Fibroblast of the aortic adventitia (primary cell): ENCODE measurements around the gene BNIP5. TPM values are rescaled to one million over a fixed set of nuclear protein-coding genes. Genes with fewer than 3 reads are reported as not detected.
A peak's percentile ranks its signal among the peaks of the same experiment; 100 is the strongest.
"Not testable (repeated sequence)": the region's sequence is repeated elsewhere in the genome, so short reads cannot be mapped to it uniquely, and the experiment has no call there.

Source experiments
- DNase-seq: peaks from one replicate; pipeline ENCODE4 v3.0.0-alpha.2; 2010; ENCODE audit warnings: low read depth
- H3K4me3 ChIP-seq: 2 replicates; pipeline ENCODE4 v1.5.1; 2011; ENCODE audit warnings: low read depth, mild to moderate bottlenecking, control low read depth, low read length, moderate library complexity
- total RNA-seq: library from RNA; depleted of rRNA; stranded (reverse); fragments of >200 nt; gene quantifications from 2 replicates; pipeline ENCODE4 v1.2.3, GENCODE V29; 2012; ENCODE audit warnings: low replicate concordance
- TF ChIP-seq, protein P1 (sequence below): IDR thresholded peaks from 2 replicates; pipeline ENCODE4 v1.5.1; 2011; ENCODE audit warnings: mild to moderate bottlenecking, low read length, control low read depth, inconsistent platforms; ENCODE audit not compliant: insufficient read depth

The BNIP5 gene
- total RNA-seq, 1 donor, result not detected

DNA sequence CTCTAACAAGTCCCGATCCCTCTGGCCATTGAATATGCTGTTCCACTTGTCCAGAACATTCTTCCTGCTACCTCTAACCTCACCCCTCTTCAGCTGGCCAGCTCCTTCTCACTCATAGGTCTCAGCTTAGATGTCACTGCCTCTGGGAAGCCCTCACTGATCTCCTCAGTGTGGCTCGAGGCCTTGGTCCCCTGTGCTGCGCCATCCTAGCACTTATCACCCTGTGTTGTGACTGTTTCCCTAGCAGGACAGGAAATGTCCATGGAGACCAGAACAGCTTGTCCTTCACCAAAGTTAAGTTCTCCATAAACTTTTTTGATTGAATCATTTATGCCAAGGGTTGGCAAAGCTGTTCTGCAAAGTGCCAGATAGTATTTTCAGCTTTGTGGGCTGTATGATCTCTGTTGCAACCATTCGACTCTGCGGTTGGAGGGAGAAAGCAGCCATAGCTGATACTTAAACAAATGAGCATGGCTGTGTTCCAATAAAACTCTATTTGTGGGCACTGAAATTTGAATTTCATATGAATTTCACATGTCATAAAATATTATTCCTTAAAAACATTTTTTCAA lies 6.5 kb upstream of the BNIP5 start:
- no peak for DNase-seq
- no peak overlapping the region for H3K4me3 ChIP-seq
- TF ChIP-seq, protein P1, sequence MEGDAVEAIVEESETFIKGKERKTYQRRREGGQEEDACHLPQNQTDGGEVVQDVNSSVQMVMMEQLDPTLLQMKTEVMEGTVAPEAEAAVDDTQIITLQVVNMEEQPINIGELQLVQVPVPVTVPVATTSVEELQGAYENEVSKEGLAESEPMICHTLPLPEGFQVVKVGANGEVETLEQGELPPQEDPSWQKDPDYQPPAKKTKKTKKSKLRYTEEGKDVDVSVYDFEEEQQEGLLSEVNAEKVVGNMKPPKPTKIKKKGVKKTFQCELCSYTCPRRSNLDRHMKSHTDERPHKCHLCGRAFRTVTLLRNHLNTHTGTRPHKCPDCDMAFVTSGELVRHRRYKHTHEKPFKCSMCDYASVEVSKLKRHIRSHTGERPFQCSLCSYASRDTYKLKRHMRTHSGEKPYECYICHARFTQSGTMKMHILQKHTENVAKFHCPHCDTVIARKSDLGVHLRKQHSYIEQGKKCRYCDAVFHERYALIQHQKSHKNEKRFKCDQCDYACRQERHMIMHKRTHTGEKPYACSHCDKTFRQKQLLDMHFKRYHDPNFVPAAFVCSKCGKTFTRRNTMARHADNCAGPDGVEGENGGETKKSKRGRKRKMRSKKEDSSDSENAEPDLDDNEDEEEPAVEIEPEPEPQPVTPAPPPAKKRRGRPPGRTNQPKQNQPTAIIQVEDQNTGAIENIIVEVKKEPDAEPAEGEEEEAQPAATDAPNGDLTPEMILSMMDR, result no peak

DNA sequence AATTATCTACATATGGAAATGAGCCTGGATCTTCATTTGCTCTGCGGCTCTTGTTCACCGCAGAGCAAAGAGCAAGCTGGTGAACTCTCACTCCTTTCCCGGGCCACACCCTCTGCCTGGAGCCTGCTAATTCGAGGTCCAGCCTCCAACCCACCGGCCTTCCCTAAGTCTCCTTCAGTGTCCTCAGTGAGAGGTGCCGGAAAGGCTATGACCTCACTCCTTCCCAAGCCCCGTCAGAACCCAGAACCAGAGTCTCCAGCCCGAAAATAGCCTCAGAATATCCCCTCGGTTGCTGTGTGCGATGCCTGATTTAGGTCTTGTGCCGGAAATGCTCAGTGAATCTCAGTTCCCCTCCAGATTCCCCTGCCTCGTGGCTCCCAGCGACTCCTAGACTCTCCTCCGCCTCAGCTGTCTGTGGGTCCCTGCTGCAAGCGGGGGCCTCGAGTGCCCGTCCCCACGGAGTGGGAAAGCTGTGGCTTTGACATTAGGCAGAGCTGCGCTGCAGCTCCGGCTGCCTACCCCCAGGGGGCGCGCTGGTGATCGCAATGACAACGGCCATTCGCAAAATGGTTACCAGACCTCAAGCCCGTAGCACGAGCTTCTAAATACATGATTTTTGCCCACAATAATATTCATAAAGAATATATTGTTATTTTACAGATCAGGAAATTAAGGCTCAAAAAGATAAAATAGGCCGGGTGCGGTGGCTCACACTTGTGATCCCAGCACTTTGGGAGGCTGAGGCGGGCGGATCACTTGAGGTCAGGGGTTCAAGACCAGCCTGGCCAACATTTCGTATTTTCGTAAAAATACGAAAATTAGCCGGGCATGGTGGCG lies 4.1 kb upstream of the BNIP5 start:
- TF ChIP-seq, protein P1, result peak; percentile 98
- H3K4me3 ChIP-seq, result no peak overlapping the region

DNA sequence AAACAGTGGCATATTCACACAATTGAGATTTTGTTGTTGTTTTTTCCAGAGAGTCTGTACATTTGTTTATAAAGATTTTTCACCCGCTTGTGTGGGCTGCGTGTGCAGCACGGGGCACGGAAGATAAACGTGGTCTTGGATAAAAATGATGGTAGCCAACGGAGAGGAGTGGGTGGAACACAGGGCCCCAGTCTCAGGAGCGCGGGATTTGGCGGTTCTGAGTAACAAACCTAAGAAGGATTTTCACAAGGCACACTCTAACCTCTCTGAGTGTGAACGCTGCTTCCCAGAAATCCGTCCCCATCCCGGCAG lies 3.6 kb upstream of the BNIP5 start:
- DNase-seq, result no peak
- H3K4me3 ChIP-seq, result no peak overlapping the region
- TF ChIP-seq, protein P1, result no peak

More for the DNA sequence above, 4.1 kb upstream of the BNIP5 start:
- peak; percentile 76 for DNase-seq

DNA sequence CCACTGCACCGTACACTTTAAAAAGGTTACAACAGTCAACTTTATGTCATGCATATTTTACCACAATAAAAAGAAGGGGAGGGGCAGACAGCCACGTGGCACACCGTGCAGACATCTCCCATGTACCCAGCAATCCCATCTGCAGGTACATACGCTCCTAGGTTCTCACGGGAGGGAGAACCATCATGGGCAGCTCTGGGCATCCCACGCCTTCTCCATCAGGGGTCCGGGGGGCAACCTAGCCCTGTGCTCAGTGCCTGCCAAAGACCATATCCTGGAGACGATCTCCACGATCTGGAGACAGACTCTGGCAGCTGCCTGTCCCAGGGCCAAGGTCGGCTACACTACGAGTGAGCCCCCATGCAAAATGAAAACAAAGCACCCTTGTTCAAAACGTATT lies 2.5 kb upstream of the BNIP5 start:
- H3K4me3 ChIP-seq, result no peak overlapping the region
- TF ChIP-seq, protein P1, result no peak
- no peak for DNase-seq

DNA sequence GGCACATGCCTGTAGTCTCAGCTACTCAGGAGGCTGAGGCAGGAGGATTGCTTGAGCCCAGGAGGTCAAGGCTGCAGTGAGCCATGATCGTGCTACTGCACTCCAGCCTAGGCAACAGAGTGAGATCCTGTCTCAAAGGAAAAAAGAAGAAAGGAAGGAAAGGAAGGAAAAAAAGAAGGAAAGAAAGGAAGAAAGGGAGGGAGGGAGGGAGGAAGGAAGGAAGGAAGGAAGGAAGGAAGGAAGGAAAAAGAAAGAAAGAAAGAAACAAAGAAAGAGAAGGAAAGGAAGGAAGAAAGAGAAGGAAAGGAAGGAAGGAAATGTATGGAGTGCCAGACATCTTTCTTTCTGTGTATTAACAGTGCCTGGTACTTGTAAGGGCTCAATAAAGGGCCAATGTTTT lies 1.5 kb upstream of the BNIP5 start:
- H3K4me3 ChIP-seq, DNase-seq: not testable (repeated sequence)

DNA sequence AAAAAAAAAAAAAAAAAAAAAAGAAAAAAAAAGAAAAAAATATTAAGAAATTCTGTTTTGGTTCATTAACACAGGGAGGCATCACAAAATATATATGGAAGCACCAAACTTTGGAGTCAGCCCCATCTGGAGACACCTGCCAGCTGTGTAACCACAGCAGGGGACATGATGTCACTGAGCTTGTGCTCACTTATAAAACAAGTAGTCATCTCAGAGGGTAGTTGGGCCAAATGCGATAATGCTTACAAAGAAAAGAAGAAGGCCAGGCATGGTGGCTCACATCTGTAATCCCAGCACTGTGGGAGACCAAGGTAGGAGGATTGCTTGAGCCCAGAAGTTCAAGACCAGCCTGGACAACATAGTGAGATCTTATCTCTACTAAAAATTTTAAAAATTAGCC lies 1.1 kb upstream of the BNIP5 start:
- no peak overlapping the region for H3K4me3 ChIP-seq
- no peak for DNase-seq
- TF ChIP-seq, protein P1, result no peak

DNA sequence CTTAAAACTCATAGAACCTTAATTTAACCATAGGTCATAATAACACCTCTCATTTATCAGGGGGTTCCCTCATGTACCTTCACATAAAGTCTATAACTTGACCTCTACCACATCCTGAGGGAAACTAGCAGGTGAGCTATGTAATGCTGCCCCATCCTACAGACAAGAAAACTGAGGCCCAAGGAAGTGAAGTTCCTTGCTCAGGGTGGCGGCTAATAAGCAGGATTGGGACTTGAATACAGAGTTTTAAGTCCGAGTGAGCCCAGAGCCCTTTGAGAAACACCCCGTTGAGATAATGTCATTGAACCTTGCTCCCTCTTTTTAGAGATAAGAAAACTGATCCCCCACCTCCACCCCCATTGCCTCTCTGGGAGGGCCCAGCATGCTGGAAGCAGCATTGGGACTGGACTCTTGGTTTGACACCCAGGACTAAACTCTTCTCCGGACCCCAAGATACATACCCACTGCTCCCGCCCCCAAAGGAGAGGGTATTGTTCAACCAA lies 429 bp downstream of the BNIP5 start:
- no peak for DNase-seq
- TF ChIP-seq, protein P1, result no peak
- no peak overlapping the region for H3K4me3 ChIP-seq
